WI38 (cell line): ENCODE results near the gene LMF2.

Source experiments
- H3K4me3 ChIP-seq: 2 replicates; pipeline ENCODE4 v1.5.1; 2011; ENCODE audit warnings: low read depth, mild to moderate bottlenecking, control low read depth, low read length
- TF ChIP-seq, protein P1 (sequence below): IDR thresholded peaks from 2 replicates; pipeline ENCODE4 v1.5.1; 2012; ENCODE audit warnings: low read depth, mild to moderate bottlenecking, control low read depth, low read length

LMF2 gene

DNA sequence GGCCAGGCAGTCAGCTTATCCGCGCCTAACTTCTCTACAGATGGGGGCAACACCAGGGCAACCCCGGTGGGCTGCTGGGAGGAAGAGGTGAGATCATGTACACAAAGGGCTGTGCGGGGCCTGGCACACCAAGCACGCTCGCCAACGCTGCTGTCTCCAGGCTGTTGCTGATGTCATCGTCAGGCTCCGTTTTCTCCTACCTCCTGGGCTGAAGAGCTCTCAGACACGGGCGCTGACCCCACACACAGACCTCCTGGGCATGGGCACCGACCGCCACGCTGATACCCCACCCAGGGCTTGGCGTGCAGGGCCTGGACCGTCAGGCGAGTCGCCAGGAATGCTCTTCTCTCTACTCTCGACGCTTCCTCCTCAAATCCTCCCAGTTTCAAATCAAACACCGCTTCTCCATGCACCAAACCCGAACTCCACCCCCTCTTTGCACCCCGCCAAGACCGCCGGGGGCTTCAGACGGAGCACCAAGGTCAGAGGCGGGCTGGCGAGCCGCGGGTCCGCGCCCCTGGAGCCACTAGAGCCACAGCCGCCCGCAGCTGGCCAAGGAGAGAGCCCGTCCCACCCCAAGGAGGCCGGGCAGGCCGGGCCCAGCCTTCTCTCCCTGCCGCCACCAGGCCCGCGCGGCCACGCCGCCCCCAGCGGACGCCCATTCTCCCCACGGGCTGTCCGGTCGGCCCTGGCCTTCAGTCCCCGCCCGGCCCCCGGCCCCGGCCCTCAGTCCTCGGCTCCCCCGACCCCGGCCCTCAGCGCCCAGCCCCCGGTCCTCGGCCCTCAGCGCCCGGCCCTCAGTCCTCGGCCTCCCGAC, 33.4 kb downstream of the LMF2 start:
- TF ChIP-seq, protein P1, sequence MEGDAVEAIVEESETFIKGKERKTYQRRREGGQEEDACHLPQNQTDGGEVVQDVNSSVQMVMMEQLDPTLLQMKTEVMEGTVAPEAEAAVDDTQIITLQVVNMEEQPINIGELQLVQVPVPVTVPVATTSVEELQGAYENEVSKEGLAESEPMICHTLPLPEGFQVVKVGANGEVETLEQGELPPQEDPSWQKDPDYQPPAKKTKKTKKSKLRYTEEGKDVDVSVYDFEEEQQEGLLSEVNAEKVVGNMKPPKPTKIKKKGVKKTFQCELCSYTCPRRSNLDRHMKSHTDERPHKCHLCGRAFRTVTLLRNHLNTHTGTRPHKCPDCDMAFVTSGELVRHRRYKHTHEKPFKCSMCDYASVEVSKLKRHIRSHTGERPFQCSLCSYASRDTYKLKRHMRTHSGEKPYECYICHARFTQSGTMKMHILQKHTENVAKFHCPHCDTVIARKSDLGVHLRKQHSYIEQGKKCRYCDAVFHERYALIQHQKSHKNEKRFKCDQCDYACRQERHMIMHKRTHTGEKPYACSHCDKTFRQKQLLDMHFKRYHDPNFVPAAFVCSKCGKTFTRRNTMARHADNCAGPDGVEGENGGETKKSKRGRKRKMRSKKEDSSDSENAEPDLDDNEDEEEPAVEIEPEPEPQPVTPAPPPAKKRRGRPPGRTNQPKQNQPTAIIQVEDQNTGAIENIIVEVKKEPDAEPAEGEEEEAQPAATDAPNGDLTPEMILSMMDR = no peak
- peak overlapping the region; percentile 73 for H3K4me3 ChIP-seq

DNA sequence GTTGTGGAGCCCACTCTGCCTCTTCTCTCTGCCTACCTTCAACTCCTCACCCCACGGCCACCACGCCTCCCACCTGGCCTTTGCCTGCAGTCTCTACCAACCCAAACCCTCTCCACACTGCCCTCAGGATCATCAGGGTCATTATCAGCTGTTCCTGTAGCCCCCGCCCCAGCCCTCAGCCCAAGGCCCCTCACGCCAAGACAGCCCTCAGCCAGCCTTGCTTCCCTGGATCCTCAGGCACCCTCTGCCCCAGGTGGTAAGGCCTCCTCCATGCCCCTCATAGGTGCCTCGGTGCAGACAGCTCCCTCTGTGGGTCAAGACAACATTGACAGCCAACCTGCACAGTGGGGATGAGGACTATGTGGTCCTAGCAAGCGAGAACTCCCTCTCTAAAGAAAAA, 34.4 kb downstream of the LMF2 start:
- no peak overlapping the region for H3K4me3 ChIP-seq
- TF ChIP-seq, protein P1 = no peak

DNA sequence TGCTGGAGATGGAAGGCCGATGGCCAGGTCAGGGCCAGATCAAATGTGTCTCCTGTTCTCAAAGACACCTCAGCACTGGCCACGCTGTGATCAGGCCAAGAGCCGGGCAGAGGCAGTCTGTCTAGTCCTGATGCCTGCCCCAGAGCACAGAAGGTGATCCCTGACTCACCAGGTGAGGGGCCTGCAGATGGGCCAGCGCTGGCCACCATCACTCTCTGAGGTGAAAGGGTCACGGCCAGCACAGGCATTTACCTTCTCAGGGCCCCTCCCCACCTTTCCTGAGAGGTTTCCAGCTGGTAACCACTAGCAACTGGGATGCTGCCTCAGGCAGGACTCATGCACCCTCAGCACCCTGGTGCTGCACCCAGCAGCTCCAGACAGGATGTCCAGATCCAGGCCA, 35.5 kb downstream of the LMF2 start:
- H3K4me3 ChIP-seq = no peak overlapping the region
- TF ChIP-seq, protein P1 = no peak

DNA sequence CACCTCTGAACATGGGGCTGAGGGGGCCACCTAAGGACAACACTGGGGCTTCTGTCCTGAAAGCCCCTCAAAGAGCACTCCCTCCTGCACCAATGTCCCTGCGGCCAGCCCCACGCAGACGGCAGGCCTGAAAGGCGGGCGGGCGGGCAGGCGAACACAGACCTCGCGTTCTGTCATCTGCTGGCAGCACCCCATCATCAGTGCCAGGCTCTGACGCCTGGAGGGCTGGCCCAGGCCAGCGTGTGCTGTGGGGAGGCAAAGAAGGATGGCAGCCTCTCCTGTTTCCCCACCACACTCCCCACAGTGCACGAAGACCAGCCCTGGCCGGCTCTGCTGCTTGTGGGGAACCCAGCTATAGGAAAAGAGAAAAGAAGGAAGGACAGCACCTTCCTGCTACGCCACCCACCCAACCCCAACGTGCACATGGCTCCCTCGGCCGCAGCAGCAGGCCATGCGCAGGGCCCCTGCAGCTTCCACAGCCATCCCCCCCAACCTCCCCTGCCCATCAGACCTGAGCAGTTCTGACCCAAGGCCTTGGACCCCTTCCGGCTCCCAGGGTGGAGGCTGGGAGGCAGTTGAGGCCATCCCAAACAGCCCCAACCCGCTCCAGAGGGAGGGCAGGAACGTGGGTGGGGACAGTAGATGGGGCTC, 36.2 kb downstream of the LMF2 start:
- TF ChIP-seq, protein P1 = no peak
- no peak overlapping the region for H3K4me3 ChIP-seq

DNA sequence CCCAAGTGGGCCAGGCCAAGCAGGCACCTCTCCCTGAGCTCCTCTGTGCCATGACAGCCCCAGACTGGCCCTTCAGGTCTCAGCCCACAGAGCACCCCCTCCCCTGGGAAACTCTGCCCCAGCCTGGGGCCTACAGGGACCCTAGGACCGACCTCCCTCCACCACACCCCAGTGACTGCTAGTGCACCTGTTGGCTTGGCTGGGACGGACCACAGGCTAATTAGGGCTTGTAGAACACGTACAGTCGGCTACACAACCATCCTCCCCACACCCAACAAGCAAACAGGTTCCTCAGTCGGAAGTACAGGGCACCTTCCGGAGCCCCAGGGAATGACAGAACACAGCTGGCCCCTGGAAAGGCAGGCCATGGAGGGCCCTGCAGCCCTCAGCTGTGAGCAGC, 37.0 kb downstream of the LMF2 start:
- H3K4me3 ChIP-seq = no peak overlapping the region
- TF ChIP-seq, protein P1 = no peak

DNA sequence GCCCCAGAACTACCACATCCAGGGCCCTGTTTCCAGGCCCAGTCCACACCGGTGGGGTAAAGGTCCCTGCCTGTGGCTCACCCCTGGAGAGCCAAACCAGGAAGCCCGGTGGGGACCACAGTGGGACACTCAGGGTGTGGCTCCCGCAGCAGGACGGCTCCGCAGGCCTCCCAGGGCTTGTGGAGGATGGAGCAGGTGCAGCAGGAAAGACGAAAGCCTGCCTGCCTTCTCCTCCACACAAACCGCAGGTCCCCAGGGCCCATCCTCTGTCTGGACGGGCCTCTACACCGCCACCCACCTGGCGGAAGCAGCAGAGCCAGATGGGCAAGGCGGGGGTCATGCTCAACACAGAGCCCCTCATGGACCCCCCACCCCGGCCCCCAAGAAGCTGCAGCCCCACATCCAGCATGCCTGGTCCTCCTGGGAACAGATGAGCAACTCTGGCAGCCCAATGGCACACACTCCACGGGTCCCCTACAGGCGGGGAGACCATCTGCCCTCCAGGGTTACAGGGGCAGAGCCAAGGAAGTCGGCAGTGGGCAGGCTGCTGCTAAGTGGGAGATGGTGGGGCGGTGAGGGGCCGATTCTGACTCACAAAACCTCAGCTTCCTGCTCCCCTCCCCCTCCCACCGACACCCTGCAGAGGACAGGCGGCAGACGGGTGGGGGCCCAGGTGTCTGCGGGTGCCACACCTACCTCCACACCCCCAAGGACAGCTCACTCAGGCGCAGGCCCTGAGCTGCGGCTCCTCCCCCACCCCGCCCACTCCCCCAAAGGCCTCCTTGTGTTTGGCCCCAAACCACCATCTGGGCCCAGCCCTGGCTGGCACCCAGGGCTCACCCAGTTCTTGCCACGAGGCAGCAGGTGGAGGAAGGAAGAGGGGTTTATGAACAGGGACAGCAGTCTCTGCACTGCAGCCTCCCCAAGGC, 37.9 kb downstream of the LMF2 start:
- TF ChIP-seq, protein P1 = no peak
- H3K4me3 ChIP-seq = no peak overlapping the region
